Esophagus (tissue), 2 donors: ENCODE measurements around the gene FBN1. TPM values are rescaled to one million over a fixed set of nuclear protein-coding genes. Genes with fewer than 3 reads are reported as not detected.

Source experiments
- H3K27ac ChIP-seq, 2 donors: one replicate each; pipeline ENCODE4 v1.5.1; 2013; ENCODE audit warnings: low read depth in 2 of 2, mild to moderate bottlenecking in 2 of 2, inconsistent platforms in 1 of 2, low read length in 1 of 2, moderate library complexity in 1 of 2
- H3K27me3 ChIP-seq, 2 donors: one replicate each; pipeline ENCODE4 v1.6.1; 2013; ENCODE audit warnings: low read length in 2 of 2, control low read depth in 1 of 2, mild to moderate bottlenecking in 1 of 2; ENCODE audit not compliant: insufficient read depth in 2 of 2, control insufficient read depth in 1 of 2
- H3K36me3 ChIP-seq, 2 donors: one replicate each; pipeline ENCODE4 v1.6.1; 2013; ENCODE audit warnings: low read length in 1 of 2; ENCODE audit not compliant: control insufficient read depth in 2 of 2, insufficient read depth in 2 of 2
- H3K4me1 ChIP-seq, 2 donors: one replicate each; pipeline ENCODE4 v1.6.1; 2013; ENCODE audit warnings: low read length in 1 of 2; ENCODE audit not compliant: control insufficient read depth in 2 of 2, insufficient read depth in 2 of 2
- H3K4me3 ChIP-seq, 2 donors: one replicate each; pipeline ENCODE4 v1.5.1; 2013; ENCODE audit warnings: low read length in 2 of 2, mild to moderate bottlenecking in 2 of 2, low read depth in 1 of 2, moderate library complexity in 1 of 2
- H3K9me3 ChIP-seq, 2 donors: one replicate each; pipeline ENCODE4 v1.6.1; 2013; ENCODE audit warnings: mild to moderate bottlenecking in 2 of 2, low read depth in 1 of 2, low read length in 1 of 2, moderate library complexity in 1 of 2; ENCODE audit not compliant: control insufficient read depth in 2 of 2, insufficient read depth in 1 of 2
- WGBS, 2 donors: extraction: QIAGEN DNeasy Blood & Tissue Kit; methylation state at CpG; one replicate each; pipeline ENCODE4 v1.1.7; 2013; 5-methylcytosine and 5-hydroxymethylcytosine counted together
- polyA plus RNA-seq, 2 donors: library from polyadenylated mRNA; stranded (reverse); fragments of 200-250 nt; gene quantifications; one replicate each; pipeline ENCODE4 v1.2.3, GENCODE V29; 2013
- donor health status: healthy with polysubstance abuse.
- donor health status: Bipolar disorder and iron deficiency.

The FBN1 gene
- polyA plus RNA-seq, result 1 to 10 TPM; 1.8 to 6.4 TPM

DNA sequence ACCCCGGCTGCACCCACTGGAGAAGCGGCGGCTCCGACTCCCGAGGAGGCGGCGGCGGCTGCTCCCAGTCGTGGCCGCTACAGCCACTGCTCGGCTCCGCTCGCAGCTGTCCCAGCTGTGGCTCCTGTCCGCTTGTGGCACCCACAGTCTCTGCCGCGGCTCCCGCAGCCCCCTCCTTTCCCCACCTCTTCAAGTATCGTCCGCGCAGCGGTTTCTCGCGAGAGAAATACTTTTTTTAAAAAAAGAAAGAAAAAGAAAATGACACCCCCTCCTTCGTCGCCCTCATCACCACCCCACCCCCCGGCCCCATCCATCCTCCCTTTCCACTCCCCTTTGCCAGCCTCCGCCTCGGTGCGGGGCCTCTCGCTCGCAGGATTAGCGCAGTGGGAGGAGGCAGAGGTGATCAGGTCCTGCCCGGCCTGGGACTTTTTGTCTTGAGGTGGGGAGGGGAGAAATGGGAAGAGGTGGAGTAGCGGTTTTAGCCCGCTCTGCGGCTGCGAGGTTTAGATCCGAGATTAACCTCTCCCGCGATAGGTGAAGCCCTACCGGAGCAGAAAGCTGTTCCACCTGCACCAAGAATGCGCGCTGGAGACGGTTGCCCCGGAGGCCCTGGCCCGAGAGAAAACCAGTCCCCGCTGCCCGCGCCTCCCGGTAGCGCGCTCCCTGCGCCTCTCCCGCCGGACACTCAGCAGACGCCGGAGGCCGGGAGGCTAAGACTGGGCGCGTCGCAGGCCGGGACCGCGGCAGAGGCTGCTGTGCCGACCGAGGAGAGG, at the start of gene FBN1:
FBN1 (minus strand) TSS at position 152 of the 773 bp plus-strand sequence. CDS start 940 bp downstream, outside the sequence.
- peak within 1 kb of the TSS; percentile 65 to 77 for H3K27ac ChIP-seq
- H3K4me3 ChIP-seq, result peak within 1 kb of the TSS; percentile 53 to 67
- no peaks in the 10 kb centered on the region for H3K36me3 ChIP-seq
- H3K4me1 ChIP-seq, result peaks cover 4 to 6% of the 10 kb centered on the region in 2 donors
- WGBS, 2 donors, result 1% methylated on average over 59 to 66 of the region's 66 CpGs
- H3K27me3 ChIP-seq, result peaks cover 0 to 7% of the 10 kb centered on the region in 2 donors
- H3K9me3 ChIP-seq, result no peaks in the 10 kb centered on the region

GRCh38 chr15:48693484-48693883, 48.0 kb upstream of the FBN1 start:
- H3K27ac ChIP-seq, result no peak overlapping the region
- no peaks in the 10 kb centered on the region for H3K9me3 ChIP-seq
- no peaks in the 10 kb centered on the region for H3K36me3 ChIP-seq
- no peak overlapping the region for H3K4me3 ChIP-seq
- H3K4me1 ChIP-seq, result no peaks in the 10 kb centered on the region
- no peaks in the 10 kb centered on the region for H3K27me3 ChIP-seq

DNA sequence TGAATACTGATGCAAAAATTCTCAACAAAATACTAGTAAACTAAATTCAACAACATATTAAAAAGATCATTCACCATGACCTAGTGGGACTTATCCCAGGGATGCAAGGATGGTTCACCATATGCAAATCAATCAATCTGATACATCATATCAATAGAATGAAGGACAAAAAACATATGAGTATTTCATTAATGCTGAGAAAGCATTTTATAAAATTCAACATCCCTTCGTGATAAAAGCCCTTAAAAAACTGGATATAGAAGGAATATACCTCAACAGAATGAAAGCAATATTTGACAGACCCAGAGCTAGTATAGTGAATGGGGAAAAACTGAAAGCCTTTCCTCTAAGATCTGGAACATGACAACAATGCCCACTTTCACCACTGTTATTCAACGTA, 43.0 kb upstream of the FBN1 start:
- WGBS, 2 donors, result 42 to 48% methylated on average over 2 of the region's 2 CpGs
- Histone ChIP-seq H3K27ac (no peak overlapping the region), H3K27me3 (no peaks in the 10 kb centered on the region), H3K9me3 (no peaks in the 10 kb centered on the region), H3K36me3 (no peaks in the 10 kb centered on the region), H3K4me3 (no peak overlapping the region), H3K4me1 (peaks cover 0 to 2% of the 10 kb centered on the region in 2 donors)

DNA sequence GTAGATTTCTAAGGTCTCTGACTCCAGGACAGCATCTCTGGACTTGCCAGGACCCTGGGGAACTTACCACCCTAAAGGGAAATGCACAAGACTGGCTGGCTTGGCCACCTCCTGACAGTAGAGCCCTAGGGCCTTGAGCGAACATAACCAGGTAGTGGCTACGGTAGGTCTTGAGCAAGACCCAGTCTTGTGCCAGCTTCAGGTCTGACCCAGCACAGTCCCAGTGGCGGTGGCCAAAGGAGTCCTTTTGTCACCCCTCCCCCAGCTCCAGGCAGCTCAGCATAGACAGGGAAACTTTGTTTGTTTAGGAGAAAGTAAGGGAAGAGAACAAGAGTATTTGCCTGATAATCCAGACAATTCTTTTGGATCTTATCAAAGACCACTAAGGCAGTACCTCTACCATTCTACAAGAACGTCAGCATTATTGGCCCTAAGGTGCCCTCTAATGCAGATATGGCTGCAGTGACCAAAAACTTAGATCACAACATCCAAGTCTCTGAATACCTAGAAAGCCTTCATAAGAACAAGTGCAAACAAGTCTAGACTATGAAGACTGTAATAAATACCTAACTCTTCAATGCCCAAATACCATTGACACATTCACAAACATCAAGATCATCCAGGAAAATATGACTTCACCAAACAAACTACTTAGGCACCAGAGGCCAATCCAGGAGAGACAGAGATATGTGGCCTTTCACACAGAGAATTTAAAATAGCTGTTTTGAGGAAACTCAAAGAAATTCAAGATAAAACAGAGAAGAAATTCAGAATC, 38.7 kb upstream of the FBN1 start:
- H3K27ac ChIP-seq, result no peak overlapping the region
- 85% methylated on average over 4 of the region's 4 CpGs for WGBS, 2 donors
- H3K27me3 ChIP-seq, result no peaks in the 10 kb centered on the region
- H3K9me3 ChIP-seq, result no peaks in the 10 kb centered on the region
- no peaks in the 10 kb centered on the region for H3K36me3 ChIP-seq
- H3K4me1 ChIP-seq, result peaks cover 0 to 6% of the 10 kb centered on the region in 2 donors
- no peak overlapping the region for H3K4me3 ChIP-seq

DNA sequence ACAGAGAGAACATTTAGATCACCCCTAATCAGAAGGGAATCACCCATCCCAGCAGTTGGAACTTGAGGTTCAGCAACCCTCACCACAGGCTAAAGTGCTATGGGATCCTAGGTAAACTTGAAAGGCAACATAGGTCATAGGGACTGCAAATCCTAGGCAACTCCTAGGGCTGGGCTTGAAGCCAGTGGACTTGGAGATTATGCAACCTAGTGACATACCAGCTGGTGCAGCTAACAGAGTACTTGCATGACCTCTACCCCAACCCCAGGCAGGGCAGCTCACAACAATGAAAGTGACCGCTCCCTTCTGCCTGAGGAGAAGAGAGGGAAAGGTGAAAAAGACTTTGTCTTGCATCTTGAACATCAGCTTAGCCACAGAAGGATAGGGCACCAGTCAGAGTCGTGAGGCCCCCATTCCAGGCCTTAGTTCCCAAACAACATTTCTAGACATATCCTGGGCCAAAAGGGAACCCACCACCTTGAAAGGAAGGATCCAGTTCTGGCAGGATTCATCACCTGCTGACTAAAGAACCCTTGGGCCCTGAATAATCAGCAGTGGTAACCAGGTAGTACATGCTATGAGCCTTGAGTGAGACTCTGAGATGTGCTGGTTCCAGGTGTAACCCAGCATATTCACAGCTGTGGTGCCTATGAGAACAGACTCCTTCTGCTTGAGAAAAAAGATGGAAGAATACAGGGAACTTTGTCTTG, 37.6 kb upstream of the FBN1 start:
- H3K27me3 ChIP-seq, result no peaks in the 10 kb centered on the region
- no peaks in the 10 kb centered on the region for H3K9me3 ChIP-seq
- no peak overlapping the region for H3K27ac ChIP-seq
- H3K36me3 ChIP-seq, result no peaks in the 10 kb centered on the region
- peaks cover 0 to 6% of the 10 kb centered on the region in 2 donors for H3K4me1 ChIP-seq
- no peak overlapping the region for H3K4me3 ChIP-seq
- WGBS, 2 donors, result 80 to 87% methylated on average over 2 of the region's 2 CpGs

- Histone ChIP-seq H3K27ac (no peak overlapping the region), H3K4me3 (no peak overlapping the region), H3K27me3 (no peaks in the 10 kb centered on the region), H3K36me3 (no peaks in the 10 kb centered on the region), H3K4me1 (peaks cover 0 to 6% of the 10 kb centered on the region in 2 donors), H3K9me3 (no peaks in the 10 kb centered on the region)
- 61 to 75% methylated on average over 3 of the region's 3 CpGs for WGBS, 2 donors
Observed at GRCh38 chr15:48681353-48681752, 35.8 kb upstream of the FBN1 start.

- Histone ChIP-seq H3K27ac (no peak overlapping the region), H3K4me3 (no peak overlapping the region), H3K4me1 (peaks cover 0 to 6% of the 10 kb centered on the region in 2 donors), H3K9me3 (no peaks in the 10 kb centered on the region), H3K27me3 (no peaks in the 10 kb centered on the region), H3K36me3 (no peaks in the 10 kb centered on the region)
- 83 to 84% methylated on average over 1 of the region's 1 CpG for WGBS, 2 donors
Observed at GRCh38 chr15:48680841-48681240, 35.3 kb upstream of the FBN1 start.

- H3K4me3 ChIP-seq, result no peak overlapping the region
- no peaks in the 10 kb centered on the region for H3K9me3 ChIP-seq
- H3K4me1 ChIP-seq, result peaks cover 0 to 6% of the 10 kb centered on the region in 2 donors
- WGBS, 2 donors, result 65 to 75% methylated on average over 2 of the region's 2 CpGs
- no peaks in the 10 kb centered on the region for H3K36me3 ChIP-seq
- no peaks in the 10 kb centered on the region for H3K27me3 ChIP-seq
- no peak overlapping the region for H3K27ac ChIP-seq
Observed at GRCh38 chr15:48679952-48680351, 34.4 kb upstream of the FBN1 start.

DNA sequence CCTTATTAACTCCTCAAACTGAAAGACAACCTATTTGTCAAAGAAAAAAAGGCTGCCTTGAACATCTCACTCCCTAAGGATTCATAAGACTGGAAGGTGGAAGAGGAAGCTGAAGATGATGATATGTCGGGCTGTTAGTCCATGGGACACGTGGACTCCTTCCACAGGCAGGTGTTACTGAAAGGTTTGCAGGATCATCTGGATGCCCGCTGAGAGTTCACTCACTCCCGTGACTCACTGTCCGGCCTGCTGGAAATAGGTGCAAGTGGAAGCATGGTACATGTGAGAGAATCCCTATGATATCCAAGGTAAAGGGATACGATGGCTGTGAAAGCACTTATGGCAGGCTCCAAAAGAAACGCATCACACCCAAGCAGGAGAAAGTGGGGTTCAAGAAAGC, 33.3 kb upstream of the FBN1 start:
- no peaks in the 10 kb centered on the region for H3K9me3 ChIP-seq
- H3K27ac ChIP-seq, result no peak overlapping the region
- H3K4me1 ChIP-seq, result peaks cover 0 to 6% of the 10 kb centered on the region in 2 donors
- 94 to 95% methylated on average over 7 of the region's 7 CpGs for WGBS, 2 donors
- H3K4me3 ChIP-seq, result no peak overlapping the region
- H3K27me3 ChIP-seq, result no peaks in the 10 kb centered on the region
- H3K36me3 ChIP-seq, result no peaks in the 10 kb centered on the region
